Fibroblast of lung (primary cell): ENCODE measurements around the gene PIAS4.

Experiments used
- CTCF ChIP-seq, 2 donors: IDR thresholded peaks in 1 of 2; conservative IDR thresholded peaks in 1 of 2; 1 replicate in 1 of 2; 2 replicates in 1 of 2; pipeline ENCODE4 v1.5.1; 2011 to 2012; ENCODE audit warnings: low read length in 2 of 2, control low read depth in 1 of 2, inconsistent platforms in 1 of 2, low read depth in 1 of 2, mild to moderate bottlenecking in 1 of 2
- EZH2 ChIP-seq: IDR thresholded peaks from 2 replicates; pipeline ENCODE4 v1.5.1; 2012; ENCODE audit warnings: low read length, control low read depth, mild to moderate bottlenecking; ENCODE audit errors: missing control alignments

- TF ChIP-seq CTCF (conservative IDR thresholded peaks at IDR 0.05 in 1 of 2, IDR thresholded peaks at IDR 0.05 in 1 of 2; ENCODE audit: low read depth in 1 of 2, low read length in 2 of 2) (no peak), EZH2 (no peak)
Measured at GRCh38 chr19:4030552-4030951, 23.0 kb downstream of the PIAS4 start.
